Measurements from ENCODE around the gene DLG1.

DLG1 gene

DNA sequence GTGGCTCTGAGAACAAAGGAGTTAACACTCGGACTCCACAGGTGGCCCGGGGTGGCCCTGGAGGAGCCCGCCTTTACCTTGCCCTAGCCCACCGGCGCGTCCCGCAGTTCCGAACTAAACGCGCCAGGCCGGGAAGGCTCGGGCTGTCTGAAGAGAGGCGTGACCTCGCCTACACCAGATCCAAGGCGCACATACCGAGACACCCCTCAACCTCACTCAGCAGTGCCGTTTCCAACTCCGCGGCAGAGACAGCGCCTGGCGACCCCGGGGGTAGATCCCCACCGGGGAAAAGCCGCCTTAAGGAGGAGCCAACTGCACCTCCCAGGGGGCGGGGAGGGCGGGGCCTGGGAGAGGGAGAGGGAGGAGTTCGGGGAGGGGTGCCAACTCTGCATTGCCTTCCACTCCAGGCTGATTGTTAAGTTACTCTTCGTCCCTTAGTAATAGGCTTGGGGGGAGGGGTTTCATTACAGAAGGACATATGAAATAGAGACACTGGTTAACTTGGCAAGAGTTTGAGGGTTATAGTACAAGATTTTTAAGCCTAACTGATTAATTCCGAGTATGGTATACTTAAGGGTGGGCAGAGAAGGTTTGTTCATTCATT lies at the start of gene DLG1:
Gene DLG1 (minus strand): TSS at position 272 of the 604 bp plus-strand sequence. CDS start 1,408 bp downstream, outside the sequence.
- FAIRE-seq = no peak

GRCh38 chr3:197348014-197348413 lies 49.6 kb upstream of the DLG1 start:
- FAIRE-seq = no peak

- no peak for FAIRE-seq
Measured at GRCh38 chr3:197345390-197345789, 47.0 kb upstream of the DLG1 start.

GRCh38 chr3:197344582-197345318 lies 46.3 kb upstream of the DLG1 start:
- no peak for FAIRE-seq

GRCh38 chr3:197343656-197344408 lies 45.4 kb upstream of the DLG1 start:
- no peak for FAIRE-seq

DNA sequence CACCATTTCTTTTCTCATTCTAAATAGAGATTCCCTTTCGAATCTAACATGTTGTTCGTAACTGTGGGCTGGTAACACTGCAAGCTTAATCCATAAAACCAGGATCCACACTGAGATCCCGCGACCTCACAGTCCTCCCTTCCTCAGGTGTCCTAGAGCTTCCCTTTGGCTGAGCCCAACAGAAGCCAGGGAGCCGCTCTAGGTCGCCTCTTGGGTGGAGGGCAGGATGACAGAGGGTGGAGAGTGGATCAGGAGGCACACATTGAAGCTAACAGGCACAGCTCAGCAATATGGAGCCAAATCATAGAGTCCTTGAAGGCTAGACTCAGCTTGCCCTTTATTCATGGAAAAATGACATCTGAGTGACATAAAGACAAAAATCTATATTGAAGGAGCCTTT lies 44.7 kb upstream of the DLG1 start:
- FAIRE-seq = no peak

- FAIRE-seq = no peak
Measured at GRCh38 chr3:197340521-197340871, 42.1 kb upstream of the DLG1 start.

DNA sequence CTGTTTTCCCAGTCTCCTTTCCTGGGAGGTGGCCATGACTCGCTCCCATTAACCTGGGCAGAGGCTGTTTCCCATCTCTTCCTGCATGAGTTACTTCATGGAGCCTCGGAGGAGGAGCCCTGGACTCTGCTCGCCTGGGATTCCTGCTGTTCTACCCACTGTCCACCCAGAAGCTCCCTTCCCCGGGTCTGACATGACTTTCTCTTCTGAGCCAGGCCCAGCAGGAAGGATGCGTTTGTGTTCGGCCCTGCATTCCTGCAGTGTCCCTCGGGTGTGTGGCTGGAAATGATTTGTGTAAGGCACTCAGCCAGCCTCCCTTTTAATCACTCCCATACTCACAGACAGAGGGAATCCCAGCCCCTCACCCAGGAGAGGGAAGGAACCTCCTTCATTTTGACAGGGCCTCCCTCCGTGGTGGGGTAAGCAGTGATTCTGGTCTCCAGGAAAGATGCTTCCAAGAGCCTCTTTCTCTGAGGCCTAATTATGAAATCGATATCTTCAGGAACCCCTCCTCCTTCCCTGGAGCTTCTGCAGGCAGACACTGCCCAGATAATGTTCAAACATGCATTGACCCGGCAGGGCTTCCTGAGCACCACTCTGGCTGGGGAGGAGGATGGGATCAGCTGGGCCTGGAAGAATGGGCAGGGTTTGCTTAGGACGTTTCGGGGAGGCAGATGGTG lies 41.6 kb upstream of the DLG1 start:
- FAIRE-seq = no peak

GRCh38 chr3:197338586-197338985 lies 40.2 kb upstream of the DLG1 start:
- no peak for FAIRE-seq

GRCh38 chr3:197337656-197338055 lies 39.2 kb upstream of the DLG1 start:
- FAIRE-seq = no peak

DNA sequence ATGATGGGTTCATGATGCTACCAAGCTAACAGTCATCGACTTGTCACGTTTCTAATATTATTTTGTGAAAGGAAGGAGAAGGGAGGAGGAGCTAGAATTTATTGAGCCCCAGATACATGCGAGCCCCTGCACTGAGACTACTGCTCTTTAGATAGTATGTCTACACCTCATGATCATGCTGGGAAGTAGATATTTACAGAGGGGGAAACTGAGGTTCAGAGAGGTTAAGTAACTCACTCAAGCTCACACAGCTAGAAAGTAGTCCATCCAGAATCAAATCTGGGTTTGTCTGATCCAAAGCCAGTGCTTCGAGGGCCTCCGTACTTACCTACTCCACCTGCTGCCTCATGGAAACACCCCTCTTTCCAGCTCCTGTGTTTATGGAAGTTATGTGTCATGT lies 38.8 kb upstream of the DLG1 start:
- no peak for FAIRE-seq

DNA sequence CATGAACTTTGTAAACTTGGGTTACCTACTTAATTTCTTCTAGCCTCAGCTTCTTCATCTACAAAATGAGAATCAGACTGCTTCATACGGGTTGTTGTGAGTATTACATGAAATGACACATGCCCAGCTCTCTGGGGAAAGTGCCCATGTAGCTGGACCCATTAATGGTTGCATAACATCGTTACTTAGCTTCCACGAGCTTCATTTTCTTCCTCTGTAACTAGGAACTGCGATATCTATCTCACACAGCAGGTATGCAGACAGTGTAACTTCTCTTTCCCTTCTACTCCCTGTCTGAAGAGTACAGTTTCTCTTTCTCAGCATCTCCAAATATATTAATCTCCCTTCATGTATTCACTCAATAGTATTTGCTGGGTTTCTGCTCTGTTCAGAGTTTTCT lies 37.9 kb upstream of the DLG1 start:
- no peak for FAIRE-seq

- no peak for FAIRE-seq
Measured at GRCh38 chr3:197335428-197336132, 37.2 kb upstream of the DLG1 start.

DNA sequence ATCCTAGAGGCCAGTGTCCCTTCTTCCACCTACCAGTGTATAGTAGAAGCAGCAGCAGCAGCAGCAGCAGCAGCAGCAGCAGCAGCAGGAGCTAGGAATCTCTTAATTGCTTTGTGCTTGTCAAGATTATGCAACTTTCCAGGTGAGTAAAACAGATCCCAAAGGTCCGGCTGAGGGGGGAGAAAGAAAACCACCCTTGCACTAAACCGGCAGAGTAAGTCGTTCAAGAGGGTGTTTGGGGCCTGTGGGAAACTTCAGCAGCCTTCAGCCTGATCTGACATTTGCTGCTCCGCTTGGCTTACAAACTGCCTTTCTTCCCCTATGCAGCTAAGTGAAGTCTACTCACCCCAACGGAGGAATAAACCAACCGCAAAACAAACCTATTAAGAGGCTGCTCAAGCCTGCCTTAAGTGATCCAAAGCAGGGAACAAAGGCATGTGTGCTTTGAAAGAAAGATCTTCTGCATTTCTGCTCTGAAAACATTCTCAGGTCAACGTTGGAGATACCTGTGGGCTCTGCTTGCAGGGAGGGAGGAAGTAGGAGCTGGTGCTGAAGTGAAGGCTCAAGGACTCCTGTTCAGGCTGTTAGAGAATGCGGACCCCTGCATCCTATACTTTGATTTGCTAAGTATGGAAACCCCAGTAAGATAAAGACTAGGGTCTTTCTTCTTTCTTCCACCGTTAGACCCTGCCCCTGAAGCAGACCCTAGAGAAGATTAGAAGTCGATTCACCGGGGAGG lies 35.7 kb upstream of the DLG1 start:
- FAIRE-seq = no peak

GRCh38 chr3:197331131-197331530 lies 32.7 kb upstream of the DLG1 start:
- no peak for FAIRE-seq

DNA sequence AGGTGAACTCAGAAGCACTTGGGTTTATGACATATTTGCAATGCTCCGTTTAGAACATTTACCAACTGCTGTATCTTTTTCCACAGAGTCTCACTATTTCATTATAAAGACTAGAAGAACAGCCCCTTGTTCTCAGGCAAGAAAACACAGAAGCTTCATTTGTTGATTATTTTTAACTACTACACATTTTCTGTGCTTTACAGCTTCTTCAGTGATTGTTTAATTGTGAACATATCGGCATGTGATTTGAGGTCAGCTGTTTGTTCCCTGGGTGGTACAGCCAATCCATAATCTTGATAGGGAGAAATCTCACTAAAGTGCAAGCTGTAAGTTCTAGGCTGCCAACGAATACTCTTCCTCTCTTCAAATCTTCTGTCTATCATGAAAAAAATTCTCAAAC lies 31.0 kb upstream of the DLG1 start:
- no peak for FAIRE-seq

- no peak for FAIRE-seq
Measured at GRCh38 chr3:197328198-197328597, 29.8 kb upstream of the DLG1 start.

DNA sequence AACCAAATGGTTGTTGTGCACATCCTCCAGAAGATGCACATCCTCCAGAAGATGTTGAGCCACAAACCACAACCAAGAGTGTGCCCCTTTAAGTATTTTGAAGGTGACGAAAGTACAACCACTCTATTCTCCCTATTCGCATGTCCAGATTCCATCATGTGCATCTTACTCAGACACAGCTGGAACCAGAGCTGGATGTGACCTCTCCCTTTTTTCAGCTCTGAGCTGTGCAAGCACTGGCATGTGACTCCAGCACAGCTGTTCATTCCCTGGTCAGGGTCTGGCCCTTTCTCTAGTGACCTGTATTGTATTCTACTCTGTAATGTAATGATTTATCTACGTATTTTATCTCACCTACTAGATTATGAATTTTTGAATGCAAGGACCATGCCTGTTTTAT lies 29.3 kb upstream of the DLG1 start:
- no peak for FAIRE-seq

DNA sequence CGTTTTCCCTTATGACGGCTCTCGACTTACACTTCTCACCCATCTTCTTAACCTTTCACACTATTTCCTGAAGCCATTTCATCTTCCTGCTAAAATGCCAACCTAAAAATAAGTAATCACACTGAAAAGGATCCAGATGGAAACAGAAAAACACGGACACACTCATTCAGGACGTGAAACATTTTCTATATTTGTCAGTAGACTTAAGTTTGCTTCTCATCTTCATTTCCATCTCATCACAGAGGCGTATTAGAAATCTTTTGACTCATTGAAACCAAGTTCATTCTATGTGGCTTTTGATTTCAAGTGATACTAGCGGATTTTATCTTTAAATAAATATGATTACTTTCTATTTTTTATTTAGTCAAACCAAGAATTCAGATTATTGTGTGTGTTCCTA lies 27.4 kb upstream of the DLG1 start:
- FAIRE-seq = no peak

DNA sequence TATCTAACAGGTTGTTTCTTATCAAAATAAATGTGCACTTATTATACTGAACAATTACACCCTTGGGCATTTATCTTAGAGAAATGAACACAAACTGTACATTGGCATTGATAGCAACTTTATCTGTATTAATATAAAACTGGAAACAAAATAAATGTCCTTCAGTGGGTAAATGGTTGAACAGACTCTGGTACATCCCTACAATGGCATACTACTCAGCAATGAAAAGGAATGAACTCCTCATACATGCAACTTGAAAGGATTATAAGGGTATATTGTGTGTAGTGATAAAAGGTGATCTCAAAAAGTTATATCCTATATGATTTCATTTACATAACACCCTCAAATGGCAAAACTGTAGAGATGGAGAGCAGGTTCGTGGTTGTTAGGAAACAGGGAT lies 23.7 kb upstream of the DLG1 start:
- FAIRE-seq = no peak

GRCh38 chr3:197320582-197320981 lies 22.2 kb upstream of the DLG1 start:
- no peak for FAIRE-seq
